Natural killer cell treated with Interleukin-12 subunit alpha and Interleukin-12 subunit beta and Interleukin-15 and Interleukin-18, amount 100 ng/mL, for 72 hours (primary cell): Measurements from ENCODE around the gene KDM3A. TPM values are rescaled to one million over a fixed set of nuclear protein-coding genes. Genes with fewer than 3 reads are reported as not detected.

Experiments used
- ATAC-seq, 2 donors: fragments of 150-1000 bp; cut with Tn5 transposase in 1 of 2; sonication (Bioruptor Pico), chemical (Tn5 transposase) in 1 of 2; 2 replicates each; pipeline ENCODE4 v1.10.0; 2021
- DNase-seq: peaks from one replicate; pipeline ENCODE4 v3.0.0; 2022; ENCODE audit warnings: low spot score
- H3K27ac Mint-ChIP-seq, 2 donors: 1 replicate in 1 of 2; 2 replicates in 1 of 2; pipeline ENCODE4 v1.8.0; 2022; ENCODE audit warnings: mixed read lengths in 2 of 2, mild to moderate bottlenecking in 1 of 2, moderate library complexity in 1 of 2
- H3K27me3 Mint-ChIP-seq, 2 donors: 1 replicate in 1 of 2; 2 replicates in 1 of 2; pipeline ENCODE4 v1.8.0; 2022; ENCODE audit warnings: mixed read lengths in 2 of 2
- H3K36me3 Mint-ChIP-seq: one replicate; pipeline ENCODE4 v1.8.0; 2022; ENCODE audit warnings: mixed read lengths
- H3K4me1 Mint-ChIP-seq, 2 donors: 1 replicate in 1 of 2; 2 replicates in 1 of 2; pipeline ENCODE4 v1.8.0; 2022; ENCODE audit warnings: low read depth in 2 of 2, mixed read lengths in 2 of 2, mild to moderate bottlenecking in 1 of 2
- H3K4me3 Mint-ChIP-seq: one replicate; pipeline ENCODE4 v1.8.0; 2022; ENCODE audit warnings: mixed read lengths
- H3K9me3 Mint-ChIP-seq: 2 replicates; pipeline ENCODE4 v1.8.0; 2022; ENCODE audit warnings: mixed read lengths
- total RNA-seq, 2 donors: library from RNA; stranded (reverse); gene quantifications; one replicate each; pipeline ENCODE4 v1.2.3, GENCODE V29; 2022

The KDM3A gene
- total RNA-seq, 2 donors from 2014 or later, result 44.6 to 74.3 TPM

DNA sequence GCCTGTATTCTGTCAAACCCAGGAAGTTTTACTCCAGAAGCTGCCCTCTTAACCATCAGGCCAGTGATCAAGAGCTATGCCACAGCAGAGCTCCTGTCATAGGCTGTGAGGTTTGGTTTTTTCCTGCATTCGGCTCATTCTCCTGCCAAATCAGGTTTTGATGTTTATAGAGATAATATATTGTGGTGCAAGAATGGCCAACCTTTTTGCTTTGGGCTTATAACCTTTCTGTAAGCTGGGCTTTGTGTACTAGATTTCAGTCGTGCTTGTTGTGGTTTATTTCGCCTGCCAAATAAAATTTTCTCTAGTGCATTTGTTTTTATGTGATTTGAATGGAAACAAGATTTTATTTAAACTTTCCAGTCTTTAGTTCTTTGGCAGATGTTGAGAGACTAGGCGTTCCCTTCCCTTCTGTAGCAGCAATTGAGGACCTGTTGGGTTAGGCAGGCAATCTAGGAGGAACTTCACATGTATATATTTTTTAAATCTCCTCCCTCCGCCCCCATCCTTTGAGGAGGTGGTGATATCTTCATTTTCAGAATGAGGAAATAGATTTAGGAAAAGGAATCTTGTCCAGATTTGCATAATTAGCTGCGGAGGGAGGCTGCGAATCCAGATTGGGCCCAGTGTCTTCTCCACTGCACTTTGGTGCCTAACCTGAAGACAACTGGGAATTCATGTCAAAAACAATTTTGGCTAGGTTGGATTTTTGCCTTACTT is 2.6 kb downstream of the KDM3A start:
- Mint-ChIP-seq H3K36me3 (peaks cover 37% of the 10 kb centered on the region), H3K4me1 (peaks cover 56 to 67% of the 10 kb centered on the region in 2 donors), H3K27ac (peak overlapping the region; percentile 96 to 100), H3K9me3 (peaks cover 4% of the 10 kb centered on the region), H3K4me3 (peak overlapping the region; percentile 91), H3K27me3 (no peaks in the 10 kb centered on the region)
- ATAC-seq (no peak), DNase-seq (no peak)

DNA sequence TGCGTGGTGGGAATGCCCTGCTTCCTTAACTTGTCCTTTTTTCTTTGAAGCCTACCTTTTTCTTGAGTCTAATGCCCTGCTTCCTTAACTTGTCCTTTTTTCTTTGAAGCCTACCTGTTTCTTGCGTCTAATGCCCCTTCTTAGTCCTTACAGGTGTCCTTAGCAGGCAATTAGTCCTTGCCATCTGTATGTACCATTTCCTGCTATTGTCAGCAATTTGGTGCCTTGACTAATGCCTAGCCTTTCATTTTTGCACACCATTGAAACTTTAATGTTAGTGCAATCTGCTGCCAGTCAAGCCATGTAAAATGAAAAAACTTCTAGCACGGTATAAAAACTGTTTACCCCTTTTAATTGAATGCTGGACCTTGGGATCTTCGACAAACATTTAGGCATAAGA is 4.3 kb downstream of the KDM3A start:
- Mint-ChIP-seq H3K27me3 (no peaks in the 10 kb centered on the region), H3K4me3 (peak overlapping the region; percentile 57), H3K27ac (peak overlapping the region in 1 of 2 donors; percentile 6), H3K36me3 (peaks cover 36% of the 10 kb centered on the region), H3K9me3 (peaks cover 2% of the 10 kb centered on the region), H3K4me1 (peaks cover 62 to 79% of the 10 kb centered on the region in 2 donors)
- DNase-seq, result no peak
- no peak for ATAC-seq

DNA sequence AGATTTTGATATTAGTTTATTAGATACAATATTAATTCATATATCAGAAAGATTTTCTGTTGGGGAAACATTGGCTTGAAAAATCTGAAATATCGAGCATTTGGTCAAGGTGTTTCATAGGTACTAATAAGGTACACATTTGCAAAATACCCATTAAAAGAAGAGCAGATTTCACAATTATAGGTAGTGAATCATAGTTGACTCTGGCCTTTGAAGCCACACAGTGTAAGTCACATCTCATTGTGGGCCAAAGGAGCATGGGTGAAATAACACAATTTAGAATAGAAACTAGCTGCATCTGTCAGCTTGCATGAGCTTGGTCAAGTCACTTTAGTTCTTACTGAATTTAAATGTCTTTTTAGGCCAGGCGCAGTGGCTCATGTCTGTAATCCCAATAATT is 4.9 kb downstream of the KDM3A start:
- H3K27ac Mint-ChIP-seq, result no peak overlapping the region
- DNase-seq, result no peak
- H3K4me1 Mint-ChIP-seq, result peaks cover 57 to 74% of the 10 kb centered on the region in 2 donors
- H3K36me3 Mint-ChIP-seq, result peaks cover 36% of the 10 kb centered on the region
- no peak for ATAC-seq
- H3K27me3 Mint-ChIP-seq, result no peaks in the 10 kb centered on the region
- H3K9me3 Mint-ChIP-seq, result no peaks in the 10 kb centered on the region
- no peak overlapping the region for H3K4me3 Mint-ChIP-seq

DNA sequence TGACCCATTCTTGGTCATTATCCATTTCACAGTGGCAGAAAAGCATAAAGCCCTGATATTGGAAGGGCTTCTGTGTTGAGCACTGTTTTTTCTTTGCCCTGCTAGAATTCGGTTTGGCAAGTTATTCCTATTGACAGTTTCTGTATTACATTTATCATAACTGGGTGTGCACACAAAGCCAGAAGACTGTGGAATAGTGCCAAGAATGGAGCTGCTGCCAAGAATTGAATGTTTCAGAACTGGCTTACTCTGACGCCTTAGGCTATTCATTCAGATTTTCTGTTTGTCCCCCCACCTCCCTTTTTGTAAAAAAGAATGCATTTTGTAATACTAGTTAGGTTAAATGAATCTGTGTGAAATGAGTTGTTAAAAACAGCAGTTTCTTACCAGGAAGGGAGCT is 12.7 kb downstream of the KDM3A start:
- DNase-seq (no peak), ATAC-seq (no peak)
- Mint-ChIP-seq H3K4me3 (no peak overlapping the region), H3K4me1 (peaks cover 16 to 34% of the 10 kb centered on the region in 2 donors), H3K36me3 (peaks cover 33% of the 10 kb centered on the region), H3K9me3 (no peaks in the 10 kb centered on the region), H3K27me3 (no peaks in the 10 kb centered on the region), H3K27ac (peak overlapping the region in 1 of 2 donors; percentile 51)

DNA sequence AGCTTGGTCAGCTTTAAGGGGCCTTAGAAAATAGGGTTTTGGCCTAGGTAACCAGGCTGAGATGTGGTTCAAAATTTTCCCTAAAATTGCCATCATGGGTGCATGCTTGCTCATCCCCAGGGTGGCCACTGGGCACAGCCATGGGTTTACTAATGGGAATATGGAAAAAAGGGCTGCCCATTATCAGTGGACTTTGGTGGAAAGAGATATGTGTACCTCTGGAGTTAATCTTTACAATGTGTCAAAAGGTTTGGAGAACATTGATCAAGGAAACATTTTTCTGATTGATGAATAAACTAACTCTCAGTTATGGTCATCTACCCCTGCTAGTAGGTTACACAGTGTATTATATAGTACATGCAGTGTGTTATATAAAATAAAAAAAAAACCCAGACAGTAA is 13.1 kb downstream of the KDM3A start:
- no peak overlapping the region for H3K4me3 Mint-ChIP-seq
- ATAC-seq, result no peak
- no peaks in the 10 kb centered on the region for H3K27me3 Mint-ChIP-seq
- H3K36me3 Mint-ChIP-seq, result peaks cover 36% of the 10 kb centered on the region
- no peak for DNase-seq
- H3K4me1 Mint-ChIP-seq, result peaks cover 15 to 33% of the 10 kb centered on the region in 2 donors
- H3K9me3 Mint-ChIP-seq, result no peaks in the 10 kb centered on the region
- peak overlapping the region in 1 of 2 donors; percentile 51 for H3K27ac Mint-ChIP-seq

DNA sequence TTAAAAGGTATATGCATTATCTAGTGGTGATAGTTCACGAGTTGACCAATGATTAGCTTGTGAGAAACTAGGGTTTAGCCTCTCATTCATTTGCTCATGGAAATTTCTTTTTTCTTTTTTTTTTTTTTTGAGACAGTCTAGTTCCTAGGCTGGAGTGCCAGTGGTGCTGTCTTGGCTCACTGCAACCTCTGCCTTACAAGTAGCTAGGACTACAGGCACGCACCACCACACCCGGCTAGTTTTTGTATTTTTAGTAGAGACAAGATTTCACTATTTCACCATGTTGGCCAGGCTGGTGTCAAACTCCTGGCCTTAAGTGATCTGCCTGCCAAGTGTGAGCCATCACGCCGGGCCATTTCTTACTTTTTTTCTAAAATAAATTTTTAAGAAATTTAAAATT is 14.0 kb downstream of the KDM3A start:
- no peaks in the 10 kb centered on the region for H3K9me3 Mint-ChIP-seq
- H3K27ac Mint-ChIP-seq, result no peak overlapping the region

DNA sequence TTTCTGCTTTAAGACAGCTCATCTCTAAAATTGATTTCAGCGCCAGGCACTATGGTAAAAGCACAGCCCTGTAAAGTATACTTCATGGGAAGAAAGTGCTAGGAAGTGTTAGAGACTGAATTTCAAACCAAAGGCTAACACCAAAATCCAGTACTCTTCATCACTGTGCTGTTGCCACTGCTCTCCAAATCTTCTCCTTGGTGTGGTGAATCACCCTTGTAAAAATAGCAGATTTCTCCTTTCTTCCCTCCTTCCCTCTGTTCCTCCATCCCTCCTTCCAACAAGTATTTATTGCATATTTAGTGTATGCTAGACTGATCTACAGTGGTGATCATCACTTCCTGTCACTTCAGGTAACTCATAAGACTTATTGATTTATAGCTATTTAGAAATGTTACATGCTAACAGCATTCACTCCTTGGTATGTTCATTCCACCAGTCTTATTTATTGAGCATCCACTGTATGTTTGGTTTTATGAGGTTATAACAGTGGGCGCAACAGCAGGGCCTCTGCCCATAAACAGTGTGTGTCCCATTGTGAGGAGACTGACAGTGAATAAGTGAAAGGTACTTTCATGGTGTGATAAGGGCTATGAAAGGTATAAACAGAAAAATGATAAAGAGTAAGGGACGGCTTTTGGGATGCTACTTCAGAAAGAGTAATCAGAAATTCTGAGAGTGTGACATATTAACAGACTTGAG is 20.0 kb downstream of the KDM3A start:
- H3K9me3 Mint-ChIP-seq, result peaks cover 3% of the 10 kb centered on the region
- no peak for DNase-seq
- H3K36me3 Mint-ChIP-seq, result peaks cover 49% of the 10 kb centered on the region
- peaks cover 22 to 35% of the 10 kb centered on the region in 2 donors for H3K4me1 Mint-ChIP-seq
- no peaks in the 10 kb centered on the region for H3K27me3 Mint-ChIP-seq
- no peak overlapping the region for H3K27ac Mint-ChIP-seq
- H3K4me3 Mint-ChIP-seq, result no peak overlapping the region
- no peak for ATAC-seq

More for the DNA sequence above, 14.0 kb downstream of the KDM3A start:
- peaks cover 12 to 24% of the 10 kb centered on the region in 2 donors for H3K4me1 Mint-ChIP-seq
- peaks cover 30% of the 10 kb centered on the region for H3K36me3 Mint-ChIP-seq
- H3K4me3 Mint-ChIP-seq, result no peak overlapping the region
- H3K27me3 Mint-ChIP-seq, result no peaks in the 10 kb centered on the region
- no peak for DNase-seq
- no peak for ATAC-seq

DNA sequence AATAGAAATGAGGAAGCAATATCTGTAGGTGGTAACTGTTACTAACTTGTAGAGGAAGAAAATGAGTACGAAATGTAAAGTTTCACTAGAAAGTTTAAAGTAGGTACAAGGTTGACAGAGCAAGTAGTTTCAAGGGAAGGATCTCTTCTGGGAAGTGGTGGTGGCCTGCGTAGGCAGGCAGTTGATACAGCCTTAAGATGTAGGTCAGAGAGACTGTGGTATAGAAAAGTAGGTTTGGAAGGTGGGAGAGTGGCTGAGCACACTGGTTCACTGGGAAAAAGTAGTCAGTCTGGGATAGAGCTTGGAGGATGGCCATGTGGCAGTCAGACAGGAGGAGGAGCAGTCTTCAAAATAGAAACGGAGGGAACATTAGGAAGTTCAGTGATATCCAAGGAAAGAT is 23.5 kb downstream of the KDM3A start:
- Mint-ChIP-seq H3K27me3 (no peaks in the 10 kb centered on the region), H3K27ac (peak overlapping the region; percentile 25 to 26), H3K36me3 (peaks cover 47% of the 10 kb centered on the region), H3K4me3 (peak overlapping the region; percentile 28), H3K9me3 (peaks cover 3% of the 10 kb centered on the region), H3K4me1 (peaks cover 38 to 45% of the 10 kb centered on the region in 2 donors)
- no peak for DNase-seq
- peak in 1 of 2 donors; percentile 44 for ATAC-seq

DNA sequence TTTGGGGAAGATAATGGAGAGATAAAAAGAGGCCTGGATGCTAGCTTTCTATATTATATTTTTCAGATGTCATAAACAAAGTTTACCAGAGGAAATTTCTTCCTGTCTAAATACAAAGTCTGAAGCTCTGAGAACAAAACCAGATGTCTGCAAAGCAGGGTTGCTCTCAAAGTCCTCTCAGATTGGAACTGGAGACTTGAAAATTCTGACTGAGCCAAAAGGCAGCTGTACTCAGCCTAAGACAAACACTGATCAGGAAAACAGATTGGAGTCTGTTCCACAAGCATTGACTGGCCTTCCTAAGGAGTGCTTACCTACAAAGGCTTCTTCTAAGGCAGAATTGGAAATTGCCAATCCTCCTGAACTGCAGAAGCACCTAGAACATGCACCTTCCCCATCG is 25.1 kb downstream of the KDM3A start:
- Mint-ChIP-seq H3K4me3 (no peak overlapping the region), H3K9me3 (peaks cover 3% of the 10 kb centered on the region), H3K4me1 (peaks cover 35 to 41% of the 10 kb centered on the region in 2 donors), H3K27ac (peak overlapping the region in 1 of 2 donors; percentile 71), H3K36me3 (peaks cover 32% of the 10 kb centered on the region), H3K27me3 (no peaks in the 10 kb centered on the region)
- DNase-seq (no peak), ATAC-seq (no peak)

DNA sequence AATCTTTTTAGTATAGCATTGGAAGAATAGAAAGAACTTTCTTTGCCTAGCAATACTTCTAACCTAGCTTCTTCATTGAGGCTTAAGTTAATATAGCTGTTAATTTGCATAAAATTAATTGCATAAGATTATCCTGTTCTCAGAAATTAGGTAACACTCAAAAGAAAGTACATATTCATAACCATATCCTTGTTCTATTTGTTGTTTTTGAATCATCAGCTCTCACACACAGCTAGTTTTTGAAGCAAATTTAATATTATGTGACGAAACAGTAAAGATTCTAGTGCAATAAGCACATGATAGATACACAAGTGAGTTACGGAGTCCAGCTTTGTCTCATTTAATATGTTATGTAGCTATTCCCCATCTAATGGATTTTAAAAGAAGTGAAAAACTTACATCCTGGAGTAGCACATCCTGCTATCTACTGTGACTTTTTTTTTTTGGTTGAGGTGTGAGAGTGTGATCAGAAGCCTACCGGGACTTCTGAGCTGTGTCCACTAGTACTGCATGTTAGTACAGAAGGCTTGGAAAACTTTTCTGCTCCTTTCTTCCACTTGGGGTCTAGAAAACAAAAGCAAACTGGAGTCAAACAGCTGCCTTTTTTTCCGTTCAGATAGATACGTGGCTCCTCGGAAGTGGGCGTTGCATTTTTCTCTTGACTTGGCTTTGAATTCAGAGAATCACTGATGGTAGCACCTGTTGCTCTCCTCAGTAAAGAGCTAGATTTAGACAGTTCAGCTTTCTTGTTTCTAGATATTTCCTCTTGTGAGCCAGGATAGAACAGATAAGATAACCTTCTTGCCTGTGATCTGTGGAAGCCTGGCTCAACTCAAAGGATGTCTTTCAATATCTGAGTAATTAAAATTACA is 27.2 kb downstream of the KDM3A start:
- ATAC-seq, result peak; percentile 63 to 73

DNA sequence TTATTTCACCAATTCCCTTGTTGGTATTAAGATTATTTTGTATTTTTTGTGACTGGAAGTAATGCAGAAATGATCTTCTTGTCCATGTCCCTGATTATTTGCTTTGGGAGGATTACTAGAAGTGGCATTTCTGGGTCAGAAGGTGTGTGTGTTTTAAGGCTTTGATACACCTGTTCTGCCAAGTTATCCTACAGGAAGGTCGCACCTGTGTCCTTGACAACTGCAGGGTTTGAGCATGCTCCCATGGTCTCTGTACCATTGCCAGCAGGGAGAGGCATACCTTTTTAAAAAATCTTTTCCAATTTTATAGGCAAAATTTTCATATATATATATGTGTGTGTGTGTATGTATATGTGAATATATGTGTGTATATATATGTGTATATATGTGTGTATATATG is 29.7 kb downstream of the KDM3A start:
- DNase-seq (no peak), ATAC-seq (no peak)
- Mint-ChIP-seq H3K4me3 (no peak overlapping the region), H3K36me3 (peaks cover 31% of the 10 kb centered on the region), H3K4me1 (peaks cover 28 to 36% of the 10 kb centered on the region in 2 donors), H3K9me3 (no peaks in the 10 kb centered on the region), H3K27ac (no peak overlapping the region), H3K27me3 (no peaks in the 10 kb centered on the region)

More for the DNA sequence above, 27.2 kb downstream of the KDM3A start:
- Mint-ChIP-seq H3K27ac (peak overlapping the region; percentile 71 to 84), H3K36me3 (peaks cover 33% of the 10 kb centered on the region), H3K27me3 (no peaks in the 10 kb centered on the region), H3K9me3 (no peaks in the 10 kb centered on the region), H3K4me1 (peaks cover 31 to 39% of the 10 kb centered on the region in 2 donors), H3K4me3 (peak overlapping the region; percentile 72)
- DNase-seq, result no peak

DNA sequence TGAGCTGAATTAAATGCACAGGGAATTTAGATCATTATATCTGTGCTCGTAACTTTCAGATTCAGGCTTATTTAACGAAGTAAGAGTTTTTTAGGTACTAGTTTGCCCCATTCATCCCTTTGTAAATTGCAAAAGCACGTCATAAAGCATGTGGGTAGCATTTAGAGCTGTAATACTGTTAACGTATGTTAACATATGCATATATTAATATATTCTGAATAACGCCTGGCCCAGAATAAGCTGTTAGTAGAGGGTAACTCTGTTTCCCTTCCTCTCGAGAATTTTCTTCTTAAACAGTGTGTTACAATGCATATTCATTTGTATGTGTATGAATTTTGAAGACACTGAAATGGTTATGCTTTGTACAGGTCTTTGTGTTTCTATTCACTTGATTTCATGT is 30.5 kb downstream of the KDM3A start:
- no peak for DNase-seq
- H3K27me3 Mint-ChIP-seq, result no peaks in the 10 kb centered on the region
- ATAC-seq, result no peak
- no peak overlapping the region for H3K27ac Mint-ChIP-seq
- no peaks in the 10 kb centered on the region for H3K9me3 Mint-ChIP-seq
- no peak overlapping the region for H3K4me3 Mint-ChIP-seq
- H3K36me3 Mint-ChIP-seq, result peaks cover 37% of the 10 kb centered on the region
- H3K4me1 Mint-ChIP-seq, result peaks cover 32 to 41% of the 10 kb centered on the region in 2 donors

DNA sequence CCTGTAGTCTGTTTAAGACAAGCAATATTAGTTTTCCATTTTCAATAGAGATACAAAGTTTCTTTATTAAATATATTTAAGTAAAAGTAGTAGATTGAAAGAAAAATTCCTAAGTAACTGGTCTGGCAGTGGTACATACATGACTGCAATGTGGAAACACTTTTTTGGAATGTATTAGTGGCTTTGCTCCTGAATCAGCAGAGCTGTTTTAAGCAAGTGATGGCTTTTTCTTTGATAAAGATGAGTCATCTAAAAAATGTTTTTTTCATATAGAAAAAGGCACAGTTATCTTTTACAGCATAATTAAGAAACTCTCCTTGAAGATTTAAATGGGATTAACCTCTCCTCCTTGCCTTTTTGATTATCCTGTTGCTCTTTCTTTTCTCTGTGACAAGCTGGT is 34.9 kb downstream of the KDM3A start:
- H3K9me3 Mint-ChIP-seq, result no peaks in the 10 kb centered on the region
- H3K4me1 Mint-ChIP-seq, result peaks cover 10 to 29% of the 10 kb centered on the region in 2 donors
- peak overlapping the region in 1 of 2 donors; percentile 11 for H3K27ac Mint-ChIP-seq
- peaks cover 50% of the 10 kb centered on the region for H3K36me3 Mint-ChIP-seq
- DNase-seq, result no peak
- H3K4me3 Mint-ChIP-seq, result no peak overlapping the region
- no peak for ATAC-seq
- no peaks in the 10 kb centered on the region for H3K27me3 Mint-ChIP-seq
